ENCODE data around the gene HTR2A.

GRCh38 chr13:46816371-46816770 lies 80.5 kb downstream of the HTR2A start:
- TF ChIP-seq CTCF (IDR thresholded peaks at IDR 0.05) (no peak), POLR2A (IDR thresholded peaks at IDR 0.05) (no peak)

Measured in lower leg skin (tissue), 3 donors.